Measurements from ENCODE around the gene TMEM252.

DNA sequence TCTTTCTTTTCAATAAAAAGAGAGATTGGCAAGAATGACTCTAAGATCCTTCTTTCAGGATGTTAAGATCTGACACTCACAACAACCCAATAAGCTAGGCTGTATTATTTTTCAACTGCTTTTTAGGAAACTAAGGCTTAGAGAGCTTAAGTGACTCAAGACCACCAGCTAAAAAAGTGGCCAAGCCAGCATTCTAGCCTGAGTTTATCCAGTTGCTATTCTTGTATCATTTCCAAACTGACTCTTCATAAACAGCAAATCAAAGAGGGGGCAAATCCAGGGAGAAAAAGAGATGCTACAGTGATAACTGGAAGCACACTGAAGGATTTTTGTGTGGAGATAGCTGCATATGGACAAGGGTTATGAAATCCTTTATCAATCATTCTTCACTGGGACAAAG, 47.1 kb downstream of the TMEM252 start:
- TF ChIP-seq, protein P1, sequence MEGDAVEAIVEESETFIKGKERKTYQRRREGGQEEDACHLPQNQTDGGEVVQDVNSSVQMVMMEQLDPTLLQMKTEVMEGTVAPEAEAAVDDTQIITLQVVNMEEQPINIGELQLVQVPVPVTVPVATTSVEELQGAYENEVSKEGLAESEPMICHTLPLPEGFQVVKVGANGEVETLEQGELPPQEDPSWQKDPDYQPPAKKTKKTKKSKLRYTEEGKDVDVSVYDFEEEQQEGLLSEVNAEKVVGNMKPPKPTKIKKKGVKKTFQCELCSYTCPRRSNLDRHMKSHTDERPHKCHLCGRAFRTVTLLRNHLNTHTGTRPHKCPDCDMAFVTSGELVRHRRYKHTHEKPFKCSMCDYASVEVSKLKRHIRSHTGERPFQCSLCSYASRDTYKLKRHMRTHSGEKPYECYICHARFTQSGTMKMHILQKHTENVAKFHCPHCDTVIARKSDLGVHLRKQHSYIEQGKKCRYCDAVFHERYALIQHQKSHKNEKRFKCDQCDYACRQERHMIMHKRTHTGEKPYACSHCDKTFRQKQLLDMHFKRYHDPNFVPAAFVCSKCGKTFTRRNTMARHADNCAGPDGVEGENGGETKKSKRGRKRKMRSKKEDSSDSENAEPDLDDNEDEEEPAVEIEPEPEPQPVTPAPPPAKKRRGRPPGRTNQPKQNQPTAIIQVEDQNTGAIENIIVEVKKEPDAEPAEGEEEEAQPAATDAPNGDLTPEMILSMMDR (IDR thresholded peaks at IDR 0.05; ENCODE audit: insufficient read depth, low read depth, low read length) = no peak
- no peak for TF ChIP-seq EZH2 (IDR thresholded peaks at IDR 0.05; ENCODE audit: insufficient read depth, low read length)

Measured in astrocyte (in vitro differentiated cells and primary cell).